B cell (primary cell): ENCODE data around the gene TFDP1. TPM values are rescaled to one million over a fixed set of nuclear protein-coding genes. Genes with fewer than 3 reads are reported as not detected.

Source experiments
- ATAC-seq: fragments of 200-7000 bp; cut with Tn5 transposase; one replicate; pipeline ENCODE4 v1.10.0; 2021; ENCODE audit warnings: low read depth, mild to moderate bottlenecking, moderate number of reproducible peaks, moderate library complexity
- CTCF ChIA-PET: fragments of 350-600 bp; sonication (Branson Sonifier 250); formaldehyde crosslinking; loops from one replicate; lab custom pipeline; 2021; ENCODE audit warnings: antibody characterized with exemption, inconsistent platforms; lab: Charles Lee
- POLR2A ChIA-PET: fragments of 350-600 bp; sonication (Branson Sonifier 250); formaldehyde crosslinking; loops from one replicate; lab custom pipeline; 2021; ENCODE audit warnings: antibody characterized with exemption; lab: Charles Lee
- DNase-seq: peaks from one replicate; pipeline ENCODE4 v3.0.0; 2013
- H2AFZ ChIP-seq: 2 replicates; pipeline ENCODE4 v1.6.1; 2012; ENCODE audit warnings: mild to moderate bottlenecking, low read depth, low read length; ENCODE audit not compliant: insufficient read depth, poor library complexity, severe bottlenecking
- H3K27ac ChIP-seq, 2 donors: 1 replicate in 1 of 2; 2 replicates in 1 of 2; pipeline ENCODE4 v1.5.1; 2012 to 2013; ENCODE audit warnings: low read length in 2 of 2, mild to moderate bottlenecking in 2 of 2, moderate library complexity in 1 of 2
- H3K27me3 ChIP-seq, 4 experiments: fragments of 200-600 bp in 1 of 4; sonication (generic) in 1 of 4; replicated peaks in 1 of 4; 1 replicate in 2 of 4; 2 replicates in 2 of 4; pipeline versions ENCODE4 v1.6.1 to v1.7.0; 2013 to 2016; ENCODE audit warnings: low read length in 3 of 4, mild to moderate bottlenecking in 2 of 4, mixed read lengths in 1 of 4, moderate library complexity in 1 of 4; ENCODE audit not compliant: insufficient read depth in 4 of 4, control insufficient read depth in 3 of 4; ENCODE audit errors: control extremely low read depth in 1 of 4
- H3K36me3 ChIP-seq, 2 experiments: replicated peaks in 1 of 2; 1 replicate in 1 of 2; 2 replicates in 1 of 2; pipeline versions ENCODE4 v1.6.1 to v1.7.1; 2013; ENCODE audit warnings: low read length in 1 of 2; ENCODE audit not compliant: insufficient read depth in 2 of 2, control insufficient read depth in 1 of 2; ENCODE audit errors: control extremely low read depth in 1 of 2, extremely low read depth in 1 of 2
- H3K4me1 ChIP-seq, 2 donors: fragments of 200-600 bp in 1 of 2; sonication (generic) in 1 of 2; 1 replicate in 1 of 2; 2 replicates in 1 of 2; pipeline versions ENCODE4 v1.5.1 to v1.6.1; 2013 to 2017; ENCODE audit warnings: low read length in 2 of 2; ENCODE audit not compliant: control insufficient read depth in 2 of 2, insufficient read depth in 2 of 2
- H3K4me2 ChIP-seq: replicated peaks from 2 replicates; pipeline ENCODE3; 2012; ENCODE audit warnings: mild to moderate bottlenecking, low read depth, low read length; ENCODE audit not compliant: poor library complexity, severe bottlenecking
- H3K4me3 ChIP-seq, 5 experiments: fragments of 200-600 bp in 1 of 5; sonication (generic) in 1 of 5; 1 replicate in 3 of 5; 2 replicates in 2 of 5; pipeline versions ENCODE4 v1.5.1 to v1.7.0; 2011 to 2016; ENCODE audit warnings: low read length in 4 of 5, mild to moderate bottlenecking in 4 of 5, low read depth in 2 of 5, control low read depth in 1 of 5, moderate library complexity in 1 of 5; ENCODE audit not compliant: insufficient read depth in 1 of 5; ENCODE audit errors: control extremely low read depth in 1 of 5, extremely low read depth in 1 of 5
- H3K79me2 ChIP-seq: fragments of 200-600 bp; sonication (generic); one replicate; pipeline ENCODE4 v1.6.0; 2016; ENCODE audit warnings: low read length; ENCODE audit not compliant: control insufficient read depth, insufficient read depth
- H3K9ac ChIP-seq: fragments of 200-600 bp; sonication (generic); 2 replicates; pipeline ENCODE4 v1.6.1; 2017; ENCODE audit warnings: mild to moderate bottlenecking, low read length, moderate library complexity
- H3K9me3 ChIP-seq, 3 donors: one replicate each; pipeline versions ENCODE4 v1.6.1 to v1.7.1; 2013; ENCODE audit warnings: low read length in 2 of 3; ENCODE audit not compliant: control insufficient read depth in 2 of 3, insufficient read depth in 1 of 3; ENCODE audit errors: control extremely low read depth in 1 of 3
- H4K20me1 ChIP-seq: 2 replicates; pipeline ENCODE4 v1.6.0; 2012; ENCODE audit warnings: mild to moderate bottlenecking, low read length; ENCODE audit not compliant: insufficient read depth, control insufficient read depth, poor library complexity, severe bottlenecking
- H3K27ac Mint-ChIP-seq: one replicate; pipeline ENCODE4 v1.8.0; 2021; ENCODE audit warnings: mixed read lengths
- H3K27me3 Mint-ChIP-seq: one replicate; pipeline ENCODE4 v1.8.0; 2021; ENCODE audit warnings: mixed read lengths
- H3K4me1 Mint-ChIP-seq: one replicate; pipeline ENCODE4 v1.8.0; 2021; ENCODE audit warnings: mixed read lengths
- H3K4me3 Mint-ChIP-seq: one replicate; pipeline ENCODE4 v1.8.0; 2021; ENCODE audit warnings: mixed read lengths
- H3K9me3 Mint-ChIP-seq: one replicate; pipeline ENCODE4 v1.8.0; 2022; ENCODE audit warnings: mixed read lengths; ENCODE audit not compliant: insufficient read depth
- EZH2 ChIP-seq: IDR thresholded peaks from 2 replicates; pipeline ENCODE4 v1.6.1; 2012; ENCODE audit warnings: borderline replicate concordance, low read depth, mild to moderate bottlenecking, moderate library complexity, low read length; ENCODE audit not compliant: insufficient read depth, poor library complexity, severe bottlenecking
- WGBS: methylation state at CpG from one replicate; pipeline ENCODE4 v1.1.5; 2013; ENCODE audit warnings: missing lambda C conversion rate; ENCODE audit not compliant: insufficient coverage; 5-methylcytosine and 5-hydroxymethylcytosine counted together
- intact Hi-C: fragments of 100-400 bp; cut with micrococcal nuclease; formaldehyde crosslinking; loops from one replicate; pipeline ENCODE4 v1.10.0; 2022
- polyA plus RNA-seq: library from polyadenylated mRNA; depleted of rRNA; stranded (reverse); fragments of >200 nt; gene quantifications from 2 replicates; pipeline ENCODE4 v1.2.3, GENCODE V29; 2012
- total RNA-seq, 2 donors: library from RNA; stranded (reverse); fragments of 120-200 nt in 1 of 2; gene quantifications; 1 replicate in 1 of 2; 2 replicates in 1 of 2; pipeline versions ENCODE4 v1.2.3 to v1.2.4, GENCODE V29; 2013 to 2022
- TF ChIP-seq, protein P1 (sequence below): fragments of 200-600 bp; IDR thresholded peaks from one replicate; pipeline ENCODE4 v1.8.0; 2022; ENCODE audit warnings: antibody characterized with exemption, mild to moderate bottlenecking

Gene TFDP1
- total and polyA plus RNA-seq, 2 donors (not counting 1 experiment from before 2014, with no cell fraction given): 19.1 to 31.1 TPM

GRCh38 chr13:113605866-113606438 is 21.4 kb downstream of the TFDP1 start:
- Histone ChIP-seq H3K36me3 (peaks cover 0 to 8% of the 10 kb centered on the region in 2 experiments), H3K27me3 (no peaks in the 10 kb centered on the region), H4K20me1 (peaks cover 22% of the 10 kb centered on the region), H3K9ac (no peak overlapping the region), H3K4me1 (peaks cover 0 to 4% of the 10 kb centered on the region in 2 donors), H2AFZ (no peak overlapping the region), H3K9me3 (no peaks in the 10 kb centered on the region), H3K79me2 (peaks cover 90% of the 10 kb centered on the region), H3K27ac (no peak overlapping the region), H3K4me2 (no peak overlapping the region), H3K4me3 (no peak overlapping the region)
- Mint-ChIP-seq H3K9me3 (no peaks in the 10 kb centered on the region), H3K4me3 (no peak overlapping the region), H3K27me3 (no peaks in the 10 kb centered on the region), H3K27ac (peak overlapping the region; percentile 20), H3K4me1 (peaks cover 12% of the 10 kb centered on the region)
- ChIA-PET CTCF (no interaction called here), POLR2A (no interaction called here)
- WGBS: 98% methylated on average over 34 of the region's 34 CpGs
- ATAC-seq (no peak), DNase-seq (no peak)
- TF ChIP-seq, protein P1, sequence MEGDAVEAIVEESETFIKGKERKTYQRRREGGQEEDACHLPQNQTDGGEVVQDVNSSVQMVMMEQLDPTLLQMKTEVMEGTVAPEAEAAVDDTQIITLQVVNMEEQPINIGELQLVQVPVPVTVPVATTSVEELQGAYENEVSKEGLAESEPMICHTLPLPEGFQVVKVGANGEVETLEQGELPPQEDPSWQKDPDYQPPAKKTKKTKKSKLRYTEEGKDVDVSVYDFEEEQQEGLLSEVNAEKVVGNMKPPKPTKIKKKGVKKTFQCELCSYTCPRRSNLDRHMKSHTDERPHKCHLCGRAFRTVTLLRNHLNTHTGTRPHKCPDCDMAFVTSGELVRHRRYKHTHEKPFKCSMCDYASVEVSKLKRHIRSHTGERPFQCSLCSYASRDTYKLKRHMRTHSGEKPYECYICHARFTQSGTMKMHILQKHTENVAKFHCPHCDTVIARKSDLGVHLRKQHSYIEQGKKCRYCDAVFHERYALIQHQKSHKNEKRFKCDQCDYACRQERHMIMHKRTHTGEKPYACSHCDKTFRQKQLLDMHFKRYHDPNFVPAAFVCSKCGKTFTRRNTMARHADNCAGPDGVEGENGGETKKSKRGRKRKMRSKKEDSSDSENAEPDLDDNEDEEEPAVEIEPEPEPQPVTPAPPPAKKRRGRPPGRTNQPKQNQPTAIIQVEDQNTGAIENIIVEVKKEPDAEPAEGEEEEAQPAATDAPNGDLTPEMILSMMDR: no peak
- no peak for TF ChIP-seq EZH2
- intact Hi-C loops: no loop called here

- 91% methylated on average over 28 of the region's 28 CpGs for WGBS
These were observed 22.7 kb downstream of the TFDP1 start for GRCh38 chr13:113607056-113607888.

More at GRCh38 chr13:113607056-113607888, 22.7 kb downstream of the TFDP1 start:
- ATAC-seq: no peak
- no peaks in the 10 kb centered on the region for H3K27me3 Mint-ChIP-seq
- no peaks in the 10 kb centered on the region for H3K9me3 Mint-ChIP-seq
- ChIA-PET POLR2A (no interaction called here), CTCF (no interaction called here)
- H3K27ac Mint-ChIP-seq: no peak overlapping the region
- no peak for DNase-seq
- intact Hi-C loops: no loop called here
- Histone ChIP-seq H3K27me3 (no peaks in the 10 kb centered on the region), H3K36me3 (peaks cover 0 to 13% of the 10 kb centered on the region in 2 experiments), H3K9me3 (no peaks in the 10 kb centered on the region), H2AFZ (no peak overlapping the region), H3K79me2 (peaks cover 85% of the 10 kb centered on the region), H3K4me2 (no peak overlapping the region), H3K27ac (no peak overlapping the region), H3K9ac (no peak overlapping the region), H3K4me3 (no peak overlapping the region), H4K20me1 (peaks cover 22% of the 10 kb centered on the region), H3K4me1 (peaks cover 0 to 4% of the 10 kb centered on the region in 2 donors)
- H3K4me3 Mint-ChIP-seq: no peak overlapping the region
- H3K4me1 Mint-ChIP-seq: peaks cover 12% of the 10 kb centered on the region
- TF ChIP-seq EZH2: no peak
- TF ChIP-seq, protein P1: no peak
